Upper lobe of left lung (tissue), 6 donors: ENCODE results near the gene COLEC11. TPM values are rescaled to one million over a fixed set of nuclear protein-coding genes. Genes with fewer than 3 reads are reported as not detected.
A peak's percentile ranks its signal among the peaks of the same experiment; 100 is the strongest.

Experiments
- ATAC-seq, 2 donors: fragments of 200-7000 bp; cut with Tn5 transposase; one replicate each; pipeline ENCODE4 v1.9.1; 2022; ENCODE audit warnings: mild to moderate bottlenecking in 2 of 2, moderate library complexity in 2 of 2; ENCODE audit not compliant: low FRiP score in 2 of 2
- DNase-seq, 2 donors: peaks; one replicate each; pipeline ENCODE4 v3.0.0-alpha.2; 2019 to 2020
- H3K27ac ChIP-seq, 4 donors: fragments of 200-600 bp; sonication (generic); one replicate each; pipeline ENCODE4 v1.5.1; 2016 to 2019
- H3K27me3 ChIP-seq, 4 donors: fragments of 200-600 bp; sonication (generic); one replicate each; pipeline ENCODE4 v1.5.1; 2017 to 2019
- H3K36me3 ChIP-seq, 4 donors: fragments of 200-600 bp; sonication (generic); one replicate each; pipeline ENCODE4 v1.5.1; 2016 to 2019
- H3K4me1 ChIP-seq, 4 donors: fragments of 200-600 bp; sonication (generic); one replicate each; pipeline ENCODE4 v1.5.1; 2018 to 2019
- H3K4me3 ChIP-seq, 4 donors: fragments of 200-600 bp; sonication (generic); one replicate each; pipeline ENCODE4 v1.5.1; 2017 to 2019; ENCODE audit warnings: mild to moderate bottlenecking in 2 of 4, moderate library complexity in 1 of 4
- H3K9me3 ChIP-seq, 4 donors: fragments of 200-600 bp; sonication (generic); one replicate each; pipeline ENCODE4 v1.5.1; 2018 to 2019
- EP300 ChIP-seq, 4 donors: sonication (generic); formaldehyde crosslinking; IDR thresholded peaks; one replicate each; pipeline ENCODE4 v1.5.1; 2017; ENCODE audit warnings: antibody characterized with exemption in 4 of 4, control low read depth in 2 of 4
- POLR2A ChIP-seq, 4 donors: fragments of 450-650 bp; IDR thresholded peaks; one replicate each; pipeline ENCODE4 v1.5.1; 2016 to 2017; ENCODE audit warnings: antibody characterized with exemption in 4 of 4, mild to moderate bottlenecking in 2 of 4
- POLR2AphosphoS5 ChIP-seq, 2 donors: sonication (generic); formaldehyde crosslinking; IDR thresholded peaks; one replicate each; pipeline ENCODE4 v1.5.1; 2017; ENCODE audit warnings: antibody characterized with exemption in 2 of 2
- WGBS, 2 donors: methylation state at CpG; one replicate each; pipeline ENCODE4 v1.1.5; 2017 to 2018; 5-methylcytosine and 5-hydroxymethylcytosine counted together
- total RNA-seq, 6 donors: library from RNA; depleted of rRNA in 4 of 6; stranded (reverse); fragments of >200 nt in 4 of 6; gene quantifications; one replicate each; pipeline versions ENCODE4 v1.1.0 to v1.2.1, GENCODE V29; 2016 to 2021
- TF ChIP-seq, protein P1 (sequence below), 6 experiments: fragments of 450-650 bp in 4 of 6; fragments of 200-600 bp in 2 of 6; sonication (generic) in 2 of 6; IDR thresholded peaks; one replicate each; pipeline ENCODE4 v1.5.1; 2016 to 2019; ENCODE audit warnings: antibody characterized with exemption in 6 of 6
- donor health status: DM: no; HTN: no; CAD: no; lungs with moderate emphysema.
- donor health status: DM: no; HTN: yes; CAD: no; lungs with severe emphysema.

The COLEC11 gene
- total RNA-seq, 6 donors from 2014 or later = 0.79 to 2.3 (median 1.3) TPM; not detected in 1

DNA sequence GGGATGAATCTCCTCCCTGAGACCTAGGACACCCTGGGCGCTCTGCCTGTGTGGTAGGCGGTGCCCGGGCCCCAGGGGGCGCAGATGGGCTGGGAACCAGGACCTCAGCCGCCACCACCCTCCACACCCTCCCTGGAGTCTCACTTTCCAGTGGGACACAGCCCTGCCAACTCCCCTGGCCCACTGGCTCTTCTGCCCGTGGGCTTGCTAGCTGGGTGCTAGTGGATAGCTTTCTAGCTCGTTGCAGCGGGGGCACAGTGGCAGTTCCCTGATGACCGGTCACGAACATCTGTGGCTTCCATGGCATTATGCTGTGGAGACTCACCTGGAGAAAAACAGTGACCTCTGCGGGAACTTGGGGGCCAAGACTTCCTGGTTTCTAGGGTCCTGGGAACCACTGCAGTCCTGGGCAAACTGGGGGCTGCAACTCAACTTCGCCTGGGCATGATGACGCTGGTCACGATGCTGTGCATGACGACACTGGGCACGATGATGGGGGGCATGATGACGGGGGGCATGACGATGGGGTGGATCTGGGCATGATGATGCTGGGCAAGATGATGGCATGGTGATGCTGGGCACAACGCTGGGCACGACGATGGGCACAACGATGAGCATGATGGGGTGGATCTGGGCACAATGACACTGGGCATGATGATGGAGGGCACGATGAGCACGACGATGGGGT, 32.0 kb downstream of the COLEC11 start:
- Histone ChIP-seq H3K9me3 (no peaks in the 10 kb centered on the region), H3K4me3 (no peak overlapping the region), H3K27ac (peak overlapping the region; percentile 36 to 68 (median 45)), H3K27me3 (no peaks in the 10 kb centered on the region), H3K36me3 (no peaks in the 10 kb centered on the region), H3K4me1 (peaks cover 4 to 22% (median 12%) of the 10 kb centered on the region in 4 donors)
- ATAC-seq (no peak), DNase-seq (peak in 1 of 2 donors; percentile 21)
- WGBS, 2 donors = 80 to 89% methylated on average over 16 to 22 of the region's 25 CpGs
- no peak for TF ChIP-seq EP300 (IDR thresholded peaks at IDR 0.05)
- TF ChIP-seq POLR2A (IDR thresholded peaks at IDR 0.05) = no peak
- peak; percentile 1 to 2 for TF ChIP-seq POLR2AphosphoS5 (IDR thresholded peaks at IDR 0.05)
- TF ChIP-seq, protein P1, sequence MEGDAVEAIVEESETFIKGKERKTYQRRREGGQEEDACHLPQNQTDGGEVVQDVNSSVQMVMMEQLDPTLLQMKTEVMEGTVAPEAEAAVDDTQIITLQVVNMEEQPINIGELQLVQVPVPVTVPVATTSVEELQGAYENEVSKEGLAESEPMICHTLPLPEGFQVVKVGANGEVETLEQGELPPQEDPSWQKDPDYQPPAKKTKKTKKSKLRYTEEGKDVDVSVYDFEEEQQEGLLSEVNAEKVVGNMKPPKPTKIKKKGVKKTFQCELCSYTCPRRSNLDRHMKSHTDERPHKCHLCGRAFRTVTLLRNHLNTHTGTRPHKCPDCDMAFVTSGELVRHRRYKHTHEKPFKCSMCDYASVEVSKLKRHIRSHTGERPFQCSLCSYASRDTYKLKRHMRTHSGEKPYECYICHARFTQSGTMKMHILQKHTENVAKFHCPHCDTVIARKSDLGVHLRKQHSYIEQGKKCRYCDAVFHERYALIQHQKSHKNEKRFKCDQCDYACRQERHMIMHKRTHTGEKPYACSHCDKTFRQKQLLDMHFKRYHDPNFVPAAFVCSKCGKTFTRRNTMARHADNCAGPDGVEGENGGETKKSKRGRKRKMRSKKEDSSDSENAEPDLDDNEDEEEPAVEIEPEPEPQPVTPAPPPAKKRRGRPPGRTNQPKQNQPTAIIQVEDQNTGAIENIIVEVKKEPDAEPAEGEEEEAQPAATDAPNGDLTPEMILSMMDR (IDR thresholded peaks at IDR 0.05) = peak in 4 of 6 experiments; percentile 16 to 29 (median 22)

DNA sequence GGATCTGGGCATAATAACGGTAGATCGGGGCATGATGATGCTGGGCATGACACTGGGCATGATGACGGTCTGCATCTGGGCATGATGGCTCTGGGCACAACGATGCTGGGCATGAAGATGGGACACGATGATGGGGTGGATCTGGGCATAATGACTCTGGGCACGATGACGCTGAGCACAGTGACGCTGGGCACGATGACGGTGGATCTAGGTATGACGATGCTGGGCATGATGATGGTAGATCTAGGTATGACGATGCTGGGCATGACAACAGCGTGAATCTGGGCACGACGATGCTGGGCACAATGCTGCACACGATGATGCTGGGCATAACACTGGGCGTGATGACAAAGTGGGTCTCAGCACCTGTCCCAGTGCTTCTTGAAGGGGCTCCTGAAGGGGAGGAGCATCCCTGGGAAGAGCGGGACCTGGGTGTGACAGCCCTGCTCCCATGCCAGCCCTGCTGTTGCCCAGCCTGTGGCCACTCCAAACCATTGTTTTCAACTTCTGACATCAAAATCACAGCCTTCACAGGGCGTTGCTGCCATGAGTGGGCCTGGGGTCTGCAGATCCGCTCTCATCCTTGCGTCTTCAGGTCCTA, 32.7 kb downstream of the COLEC11 start:
- ATAC-seq (no peak), DNase-seq (no peak)
- peaks cover 4 to 22% (median 12%) of the 10 kb centered on the region in 4 donors for H3K4me1 ChIP-seq
- WGBS, 2 donors = 87 to 90% methylated on average over 17 to 21 of the region's 21 CpGs
- peak overlapping the region in 2 of 4 donors; percentile 14 to 54 for H3K27ac ChIP-seq
- TF ChIP-seq EP300 (IDR thresholded peaks at IDR 0.05) = no peak
- TF ChIP-seq POLR2A (IDR thresholded peaks at IDR 0.05) = no peak
- TF ChIP-seq, protein P1 (IDR thresholded peaks at IDR 0.05) = no peak
- TF ChIP-seq POLR2AphosphoS5 (IDR thresholded peaks at IDR 0.05) = no peak
- H3K36me3 ChIP-seq = no peaks in the 10 kb centered on the region
- H3K4me3 ChIP-seq = no peak overlapping the region
- no peaks in the 10 kb centered on the region for H3K9me3 ChIP-seq
- H3K27me3 ChIP-seq = no peaks in the 10 kb centered on the region

DNA sequence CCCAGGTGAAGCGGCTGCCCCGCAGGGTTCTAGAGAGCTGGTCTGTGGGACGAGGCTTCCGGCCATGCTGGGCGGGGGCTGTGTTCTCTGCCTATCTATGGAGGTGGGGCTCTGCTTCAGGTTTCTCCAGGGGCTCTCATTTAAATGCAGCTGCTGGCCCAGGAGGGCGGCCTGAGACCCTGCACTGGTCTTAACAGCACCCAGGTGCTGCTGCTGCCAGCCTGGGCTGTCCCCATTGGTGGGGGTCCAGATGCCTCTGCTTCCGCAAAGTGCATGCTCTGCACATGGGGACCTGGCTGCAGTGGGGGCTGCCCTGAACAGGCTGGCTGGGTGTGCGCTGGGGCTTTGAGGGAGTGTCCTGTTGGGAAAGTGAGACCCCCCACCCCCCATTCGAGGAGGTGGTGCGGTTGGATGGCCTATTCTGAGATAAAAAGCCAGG, 33.3 kb downstream of the COLEC11 start:
- H3K36me3 ChIP-seq = no peaks in the 10 kb centered on the region
- DNase-seq (no peak), ATAC-seq (no peak)
- TF ChIP-seq POLR2A (IDR thresholded peaks at IDR 0.05) (no peak), EP300 (IDR thresholded peaks at IDR 0.05) (no peak), POLR2AphosphoS5 (IDR thresholded peaks at IDR 0.05) (no peak)
- TF ChIP-seq, protein P1 (IDR thresholded peaks at IDR 0.05) = no peak
- no peak overlapping the region for H3K4me3 ChIP-seq
- peak overlapping the region in 1 of 4 donors; percentile 14 for H3K27ac ChIP-seq
- WGBS, 2 donors = 81 to 93% methylated on average over 5 to 10 of the region's 10 CpGs
- no peaks in the 10 kb centered on the region for H3K9me3 ChIP-seq
- peaks cover 4 to 22% (median 12%) of the 10 kb centered on the region in 4 donors for H3K4me1 ChIP-seq
- H3K27me3 ChIP-seq = no peaks in the 10 kb centered on the region

DNA sequence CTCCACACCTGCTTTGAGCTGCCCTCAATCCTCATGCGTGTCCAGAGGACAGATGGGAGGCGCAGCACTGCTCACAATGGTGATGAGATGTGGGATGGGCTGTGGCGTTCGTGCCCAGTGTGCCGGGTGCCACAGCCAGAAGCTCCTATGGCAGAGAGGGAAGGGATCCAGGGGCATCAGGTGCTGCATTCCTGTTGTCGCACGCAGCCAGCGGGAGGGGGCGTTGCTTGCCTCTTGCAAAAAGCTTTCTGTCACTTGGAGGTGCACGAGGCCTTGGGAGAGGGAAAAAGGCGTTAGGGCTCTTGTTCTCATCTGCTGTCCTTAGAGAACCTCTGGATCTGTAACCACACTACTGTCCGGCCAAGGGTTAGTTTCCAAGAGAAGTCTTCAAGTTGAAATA, 33.9 kb downstream of the COLEC11 start:
- H3K36me3 ChIP-seq = no peaks in the 10 kb centered on the region
- no peak for TF ChIP-seq POLR2AphosphoS5 (IDR thresholded peaks at IDR 0.05)
- no peak for TF ChIP-seq POLR2A (IDR thresholded peaks at IDR 0.05)
- no peak overlapping the region for H3K27ac ChIP-seq
- WGBS, 2 donors = 62 to 67% methylated on average over 12 of the region's 12 CpGs
- peaks cover 4 to 22% (median 12%) of the 10 kb centered on the region in 4 donors for H3K4me1 ChIP-seq
- no peaks in the 10 kb centered on the region for H3K9me3 ChIP-seq
- no peak for ATAC-seq
- no peaks in the 10 kb centered on the region for H3K27me3 ChIP-seq
- H3K4me3 ChIP-seq = no peak overlapping the region
- peak; percentile 15 to 57 for DNase-seq

DNA sequence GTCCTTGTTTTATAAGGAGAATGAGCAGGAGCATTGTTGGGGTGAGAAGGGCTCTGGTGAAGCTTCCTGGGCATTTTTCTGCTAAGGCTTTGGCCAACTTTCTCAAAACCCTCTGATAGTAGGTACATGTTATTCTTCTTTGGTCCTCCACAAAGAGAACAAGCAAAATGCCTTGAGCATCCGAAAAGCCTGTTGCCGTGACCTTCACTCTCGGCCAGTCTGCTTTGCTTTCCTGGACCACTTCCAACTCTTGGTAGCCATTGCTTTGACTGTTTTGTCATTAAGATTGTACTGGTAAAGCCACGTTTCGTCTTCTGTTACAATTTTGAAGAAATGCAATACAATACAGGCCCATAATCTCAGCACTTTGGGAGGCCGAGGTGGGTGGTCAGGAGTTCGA, 35.7 kb downstream of the COLEC11 start:
- DNase-seq (no peak), ATAC-seq (no peak)
- no peaks in the 10 kb centered on the region for H3K27me3 ChIP-seq
- no peaks in the 10 kb centered on the region for H3K36me3 ChIP-seq
- H3K27ac ChIP-seq = no peak overlapping the region
- TF ChIP-seq POLR2A (IDR thresholded peaks at IDR 0.05) = no peak
- TF ChIP-seq POLR2AphosphoS5 (IDR thresholded peaks at IDR 0.05) = no peak
- no peak for TF ChIP-seq EP300 (IDR thresholded peaks at IDR 0.05)
- TF ChIP-seq, protein P1 (IDR thresholded peaks at IDR 0.05) = no peak
- H3K4me1 ChIP-seq = peaks cover 4 to 22% (median 12%) of the 10 kb centered on the region in 4 donors
- H3K4me3 ChIP-seq = no peak overlapping the region
- H3K9me3 ChIP-seq = no peaks in the 10 kb centered on the region
- WGBS, 2 donors = 84 to 85% methylated on average over 7 of the region's 7 CpGs
